ENCODE data around the gene PPIF.
A peak's percentile ranks its signal among the peaks of the same experiment; 100 is the strongest.

Gene PPIF

DNA sequence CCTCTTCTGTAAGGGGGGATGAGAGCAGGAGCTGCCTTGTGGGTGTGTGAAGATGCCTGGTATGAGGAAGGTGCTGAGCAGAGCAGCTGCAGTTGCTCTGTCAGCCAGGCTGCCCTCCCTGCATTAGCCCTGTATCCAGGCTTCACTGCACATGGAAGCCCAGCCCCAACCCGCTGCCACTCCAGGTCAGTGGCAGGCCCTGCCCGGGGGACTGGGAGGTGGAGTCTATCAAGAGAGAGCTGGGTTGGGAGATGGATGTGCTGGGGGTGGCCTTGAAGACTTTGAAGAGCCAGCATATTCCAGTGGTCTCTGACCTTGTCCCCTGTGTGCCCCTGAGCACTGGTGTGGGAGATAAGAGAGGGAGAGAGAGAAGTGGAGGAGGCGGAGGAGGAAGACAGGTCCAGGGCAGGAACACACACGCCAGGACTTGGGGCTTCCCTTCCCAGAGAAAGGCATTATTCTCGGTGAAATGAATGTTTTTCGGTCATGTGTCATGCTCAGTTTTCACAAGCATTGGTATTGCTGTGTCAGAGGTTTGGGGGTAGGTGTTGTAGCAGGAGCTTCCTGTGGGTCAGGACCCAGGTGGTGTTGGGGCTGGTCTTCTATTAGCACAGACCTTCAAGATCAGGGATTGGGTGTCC, 2.6 kb downstream of the PPIF start:
- DNase-seq: no peak

GRCh38 chr10:79350407-79351154, 3.3 kb downstream of the PPIF start:
- no peak for DNase-seq

- no peak for DNase-seq
Observed at GRCh38 chr10:79351332-79351731, 4.1 kb downstream of the PPIF start.

GRCh38 chr10:79352035-79352877, 5.0 kb downstream of the PPIF start:
- DNase-seq: no peak

DNA sequence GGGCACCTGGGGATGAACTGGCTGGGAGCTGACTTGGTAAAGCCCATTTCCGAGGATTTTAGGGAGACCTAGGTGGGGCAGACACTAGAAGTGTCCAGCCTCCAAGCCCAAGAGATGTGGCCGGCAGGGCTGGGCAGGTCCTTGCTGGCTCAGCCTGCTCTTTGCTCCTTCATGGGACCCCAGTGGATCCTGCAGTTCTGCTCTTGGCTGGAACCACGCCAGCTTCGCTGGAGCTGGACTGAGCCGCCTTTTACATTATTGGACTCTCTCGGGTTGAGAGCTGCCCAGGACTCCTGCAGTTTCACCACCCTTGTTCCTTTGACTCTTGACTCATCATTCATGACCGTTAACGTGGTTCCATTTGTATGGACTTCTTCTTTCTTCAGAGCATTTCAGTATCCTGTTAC, 5.7 kb downstream of the PPIF start:
- no peak for DNase-seq

DNA sequence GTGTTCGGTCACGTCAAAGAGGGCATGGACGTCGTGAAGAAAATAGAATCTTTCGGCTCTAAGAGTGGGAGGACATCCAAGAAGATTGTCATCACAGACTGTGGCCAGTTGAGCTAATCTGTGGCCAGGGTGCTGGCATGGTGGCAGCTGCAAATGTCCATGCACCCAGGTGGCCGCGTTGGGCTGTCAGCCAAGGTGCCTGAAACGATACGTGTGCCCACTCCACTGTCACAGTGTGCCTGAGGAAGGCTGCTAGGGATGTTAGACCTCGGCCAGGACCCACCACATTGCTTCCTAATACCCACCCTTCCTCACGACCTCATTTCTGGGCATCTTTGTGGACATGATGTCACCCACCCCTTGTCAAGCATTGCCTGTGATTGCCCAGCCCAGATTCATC, 6.5 kb downstream of the PPIF start:
- no peak for DNase-seq

GRCh38 chr10:79354141-79354540, 6.9 kb downstream of the PPIF start:
- no peak for DNase-seq

GRCh38 chr10:79354615-79355014, 7.3 kb downstream of the PPIF start:
- no peak for DNase-seq

DNA sequence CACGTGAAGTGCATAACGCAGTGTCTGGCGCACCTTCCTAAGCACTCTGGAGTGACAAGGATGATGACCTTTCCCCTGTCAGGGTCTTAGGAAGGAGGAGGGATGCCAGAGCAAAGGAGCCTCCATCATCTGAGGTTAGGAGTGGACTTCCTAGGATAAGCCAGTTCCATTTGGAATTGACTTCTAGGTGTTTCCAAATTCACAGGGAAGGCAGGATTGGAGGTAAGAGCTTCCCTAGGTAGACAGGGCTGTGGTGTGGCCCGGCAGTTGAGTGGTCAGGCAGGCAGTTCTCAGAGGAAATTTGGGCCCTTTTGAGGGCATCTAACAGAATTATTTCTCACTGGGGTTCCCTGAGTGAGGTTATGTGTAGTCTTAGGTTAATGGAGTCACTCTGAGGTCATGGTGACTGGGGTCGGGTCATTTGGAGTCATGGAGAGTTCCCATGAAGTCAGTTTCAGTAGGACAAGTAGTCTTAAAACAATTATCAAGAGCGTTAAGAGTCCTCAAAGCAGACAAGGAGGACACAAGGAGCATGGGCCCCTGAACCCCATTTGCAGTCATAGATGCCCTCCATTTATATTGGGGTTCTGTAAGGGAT, 8.2 kb downstream of the PPIF start:
- DNase-seq: no peak

GRCh38 chr10:79356104-79356503, 8.8 kb downstream of the PPIF start:
- DNase-seq: no peak

- no peak for DNase-seq
Observed at GRCh38 chr10:79357180-79357579, 9.9 kb downstream of the PPIF start.

GRCh38 chr10:79358811-79359210, 11.5 kb downstream of the PPIF start:
- DNase-seq: no peak

DNA sequence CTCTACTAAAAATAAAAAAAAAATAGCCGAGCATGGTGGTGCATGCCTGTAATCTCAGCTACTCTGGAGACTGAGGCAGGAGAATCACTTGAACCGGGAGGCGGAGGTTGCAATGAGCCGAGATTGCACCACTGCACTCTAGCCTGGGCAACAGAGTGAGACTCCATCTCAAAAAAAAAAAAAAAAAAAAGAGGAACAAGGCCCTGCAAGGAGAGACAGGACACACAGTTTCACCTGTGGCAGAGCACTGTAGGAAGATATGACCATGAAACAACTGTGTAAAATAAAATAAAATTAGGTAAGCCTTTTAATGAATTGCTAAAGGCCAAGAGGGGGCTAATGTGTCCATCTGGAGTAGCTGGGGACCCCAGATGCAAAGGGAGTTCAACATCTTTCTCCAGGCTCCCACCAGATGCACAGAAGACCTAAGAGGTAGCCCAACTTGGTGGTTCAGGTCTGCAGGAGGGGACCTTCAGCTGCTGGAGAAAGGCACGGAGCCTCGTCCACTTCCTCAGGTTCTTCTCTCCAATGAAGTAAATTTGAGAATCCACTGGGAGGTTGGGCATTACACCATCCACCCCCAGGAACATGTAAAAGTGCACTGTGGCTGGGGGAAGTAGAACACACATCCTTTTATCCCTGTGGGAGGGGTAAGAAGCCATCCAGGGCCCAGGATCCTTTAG, 12.7 kb downstream of the PPIF start:
- no peak for DNase-seq

GRCh38 chr10:79360499-79361342, 13.5 kb downstream of the PPIF start:
- no peak for DNase-seq

GRCh38 chr10:79361726-79362397, 14.6 kb downstream of the PPIF start:
- no peak for DNase-seq

DNA sequence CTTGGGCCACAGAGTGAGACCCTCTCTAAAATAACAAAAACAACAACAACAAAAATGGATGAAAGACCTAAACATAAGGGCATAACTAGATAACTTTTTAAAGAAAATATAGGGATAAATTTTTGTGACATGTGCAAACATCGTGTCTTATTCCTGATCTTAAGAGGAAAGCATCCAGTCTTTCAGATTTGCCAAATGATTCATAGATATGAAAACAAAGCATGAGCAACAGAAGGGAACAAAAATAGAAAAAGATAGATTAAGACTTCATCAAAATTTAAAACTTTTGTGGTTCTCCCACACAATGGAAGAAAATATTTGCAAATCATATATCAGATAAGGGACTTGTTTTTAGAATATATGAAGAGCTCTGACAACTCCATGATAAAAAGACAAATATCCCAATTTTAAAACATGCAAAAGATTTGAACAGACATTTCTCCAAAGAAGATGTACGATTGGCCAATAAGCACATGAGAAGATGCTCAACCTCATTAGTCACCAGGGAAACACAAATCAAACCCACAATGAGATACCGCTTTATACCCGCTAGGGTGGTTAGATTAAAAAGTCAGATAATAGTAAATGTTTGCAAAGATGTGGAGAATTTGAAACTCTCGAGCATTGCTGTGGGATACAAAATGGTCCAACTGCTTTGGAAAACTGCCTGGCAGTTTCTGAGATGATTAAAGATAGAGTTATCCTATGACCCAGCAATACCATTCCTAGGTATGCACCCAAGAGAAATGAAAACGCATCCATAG, 20.3 kb downstream of the PPIF start:
- DNase-seq: no peak

DNA sequence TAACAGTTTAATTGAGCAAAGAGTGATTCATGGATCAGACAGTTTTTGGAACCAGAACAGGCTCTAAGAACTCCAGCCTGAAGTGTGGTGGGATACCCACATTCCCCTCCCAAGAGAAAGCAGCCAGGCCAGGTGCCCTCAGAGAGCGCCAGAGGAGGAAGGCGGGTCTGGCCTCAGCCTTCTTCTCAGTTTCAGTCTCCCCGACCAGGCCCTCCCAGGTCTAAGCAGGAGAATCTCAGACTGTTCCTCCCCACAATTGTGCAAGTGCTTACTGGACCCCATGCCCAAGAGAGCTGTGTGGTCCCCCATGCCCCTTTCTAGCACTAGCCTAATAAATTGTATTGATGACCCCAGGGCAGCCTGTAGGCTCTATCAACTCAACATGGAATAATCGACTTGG, 25.6 kb downstream of the PPIF start:
- no peak for DNase-seq

DNA sequence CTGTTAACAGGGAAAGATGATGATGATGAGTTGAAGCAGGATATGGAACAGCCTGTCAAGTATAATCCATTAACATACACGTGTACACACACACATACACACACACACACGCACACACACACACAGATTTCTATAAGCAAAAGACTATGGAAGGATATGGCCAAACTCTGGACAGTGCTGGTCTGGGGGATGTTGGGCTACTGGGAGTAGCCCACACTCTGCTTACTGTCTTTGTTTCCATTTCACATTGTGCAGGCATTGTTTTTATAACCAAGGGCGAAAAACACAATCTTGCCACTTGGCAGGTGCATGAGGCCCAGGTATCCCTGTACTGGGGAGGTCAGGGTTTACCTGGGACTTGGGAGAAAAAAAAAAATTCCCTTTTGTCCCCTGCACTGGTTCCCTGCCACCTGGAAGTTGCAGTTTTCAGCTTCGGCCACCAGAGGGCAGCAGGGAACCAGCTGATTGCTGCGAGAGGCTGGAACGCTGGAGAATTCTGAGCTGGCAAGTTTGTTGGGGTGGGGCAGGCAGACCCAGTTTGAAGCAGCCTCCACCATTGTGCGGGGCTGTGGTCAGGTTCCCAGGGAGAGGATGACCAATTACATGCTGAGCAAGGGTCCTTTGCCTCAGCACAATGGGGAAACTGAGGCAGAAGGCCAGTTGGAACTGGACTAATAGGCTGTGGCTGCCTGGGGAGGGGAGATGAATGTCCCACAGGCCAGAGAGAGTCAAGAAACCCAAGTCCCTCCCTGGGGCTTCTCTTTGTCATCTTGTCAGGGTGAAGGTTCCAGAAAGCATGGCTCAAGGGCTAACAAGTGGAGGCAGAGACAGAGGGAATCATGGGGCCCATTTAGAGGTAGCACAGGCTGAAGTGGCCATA, 27.3 kb downstream of the PPIF start:
- DNase-seq: peak; percentile 77

DNA sequence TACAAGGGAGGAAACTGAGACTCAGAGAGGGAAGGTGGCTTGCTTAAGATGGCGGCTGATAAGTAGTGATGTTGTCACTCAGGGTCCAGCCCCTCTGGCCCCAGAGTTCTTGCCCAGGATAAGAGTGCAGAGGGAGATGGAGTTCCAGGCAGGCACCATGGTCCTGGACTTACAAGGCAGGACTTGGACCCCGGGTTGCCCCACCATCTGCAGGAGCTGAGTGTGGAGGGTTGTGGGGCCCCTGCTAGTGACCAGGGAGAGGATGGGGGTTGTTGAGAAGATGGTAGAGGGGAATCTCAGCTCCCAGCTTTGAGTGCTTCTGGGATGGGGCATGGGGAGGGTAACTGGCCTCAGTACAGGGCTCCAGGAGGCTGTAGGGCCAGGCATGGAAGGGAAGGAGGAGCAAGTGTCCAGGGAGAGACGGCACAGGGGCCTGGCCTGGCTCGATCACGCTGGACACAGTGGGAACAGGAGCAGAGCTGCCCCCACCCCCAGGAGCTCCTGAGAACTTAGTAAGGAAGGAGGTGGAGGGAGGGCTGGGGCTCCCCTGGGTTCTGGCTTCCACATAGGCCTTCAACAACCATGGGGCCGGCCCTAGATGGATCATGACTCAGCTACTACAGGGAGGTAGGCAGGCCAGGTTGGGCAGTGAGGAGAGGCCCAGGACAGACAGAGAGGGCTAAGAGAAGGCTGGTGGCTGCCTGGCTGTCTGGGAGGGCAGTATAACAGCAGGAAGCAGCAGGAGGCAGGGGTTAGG, 28.2 kb downstream of the PPIF start:
- DNase-seq: no peak

All from activated gamma-delta T cell treated with Interleukin-2 at 50 U/mL for 16 hours (primary cell).